ENCODE results near the gene LRRC41.
A peak's percentile ranks its signal among the peaks of the same experiment; 100 is the strongest.
"Not testable (repeated sequence)": the region's sequence is repeated elsewhere in the genome, so short reads cannot be mapped to it uniquely, and the experiment has no call there.

LRRC41 gene

GRCh38 chr1:46330381-46330780 lies 27.0 kb upstream of the LRRC41 start:
- DNase-seq; in situ Hi-C loops (cut with HindIII; ENCODE audit: low pct_ligation_motif_present, low pct_unique_long_range_greater_than_20kb, low sequenced_read_pairs): not testable (repeated sequence)

- DNase-seq; in situ Hi-C loops (cut with HindIII; ENCODE audit: low pct_ligation_motif_present, low pct_unique_long_range_greater_than_20kb, low sequenced_read_pairs): not testable (repeated sequence)
Observed at GRCh38 chr1:46329807-46330206, 26.4 kb upstream of the LRRC41 start.

GRCh38 chr1:46328182-46328581 lies 24.8 kb upstream of the LRRC41 start:
- in situ Hi-C loops (cut with HindIII; ENCODE audit: low pct_ligation_motif_present, low pct_unique_long_range_greater_than_20kb, low sequenced_read_pairs); DNase-seq: not testable (repeated sequence)

GRCh38 chr1:46325285-46326076 lies 22.1 kb upstream of the LRRC41 start:
- in situ Hi-C loops (cut with HindIII; ENCODE audit: low pct_ligation_motif_present, low pct_unique_long_range_greater_than_20kb, low sequenced_read_pairs) = not testable (repeated sequence)
- DNase-seq = peak; percentile 48

- in situ Hi-C loops (cut with HindIII; ENCODE audit: low pct_ligation_motif_present, low pct_unique_long_range_greater_than_20kb, low sequenced_read_pairs); DNase-seq: not testable (repeated sequence)
Observed at GRCh38 chr1:46322191-46322590, 18.8 kb upstream of the LRRC41 start.

GRCh38 chr1:46319960-46320914 lies 16.8 kb upstream of the LRRC41 start:
- in situ Hi-C loops (cut with HindIII; ENCODE audit: low pct_ligation_motif_present, low pct_unique_long_range_greater_than_20kb, low sequenced_read_pairs); DNase-seq: not testable (repeated sequence)

- DNase-seq; in situ Hi-C loops (cut with HindIII; ENCODE audit: low pct_ligation_motif_present, low pct_unique_long_range_greater_than_20kb, low sequenced_read_pairs): not testable (repeated sequence)
Observed at GRCh38 chr1:46319301-46319700, 15.9 kb upstream of the LRRC41 start.

- no peak for DNase-seq
- in situ Hi-C loops (cut with HindIII; ENCODE audit: low pct_ligation_motif_present, low pct_unique_long_range_greater_than_20kb, low sequenced_read_pairs) = no loop called here
Observed at GRCh38 chr1:46317323-46317722, 13.9 kb upstream of the LRRC41 start.

- in situ Hi-C loops (cut with HindIII; ENCODE audit: low pct_ligation_motif_present, low pct_unique_long_range_greater_than_20kb, low sequenced_read_pairs) = no loop called here
Observed at GRCh38 chr1:46315669-46316403, 12.4 kb upstream of the LRRC41 start.

GRCh38 chr1:46310321-46310720 lies 6.9 kb upstream of the LRRC41 start:
- in situ Hi-C loops (cut with HindIII; ENCODE audit: low pct_ligation_motif_present, low pct_unique_long_range_greater_than_20kb, low sequenced_read_pairs) = no loop called here
- DNase-seq = no peak

More at GRCh38 chr1:46315669-46316403, 12.4 kb upstream of the LRRC41 start:
- DNase-seq = no peak

GRCh38 chr1:46309401-46310159 lies 6.2 kb upstream of the LRRC41 start:
- in situ Hi-C loops (cut with HindIII; ENCODE audit: low pct_ligation_motif_present, low pct_unique_long_range_greater_than_20kb, low sequenced_read_pairs) = no loop called here
- DNase-seq = no peak

GRCh38 chr1:46306159-46306530 lies 2.7 kb upstream of the LRRC41 start:
- in situ Hi-C loops (cut with HindIII; ENCODE audit: low pct_ligation_motif_present, low pct_unique_long_range_greater_than_20kb, low sequenced_read_pairs) = no loop called here
- no peak for DNase-seq

- peak; percentile 18 for DNase-seq
- in situ Hi-C loops (cut with HindIII; ENCODE audit: low pct_ligation_motif_present, low pct_unique_long_range_greater_than_20kb, low sequenced_read_pairs) = no loop called here
Observed at GRCh38 chr1:46303872-46304326, 483 bp upstream of the LRRC41 start.

GRCh38 chr1:46302641-46303037 lies 777 bp downstream of the LRRC41 start:
- no peak for DNase-seq
- in situ Hi-C loops (cut with HindIII; ENCODE audit: low pct_ligation_motif_present, low pct_unique_long_range_greater_than_20kb, low sequenced_read_pairs) = no loop called here

- DNase-seq = peak; percentile 42
- in situ Hi-C loops (cut with HindIII; ENCODE audit: low pct_ligation_motif_present, low pct_unique_long_range_greater_than_20kb, low sequenced_read_pairs) = no loop called here
Observed at GRCh38 chr1:46301808-46302640, 1.4 kb downstream of the LRRC41 start.

GRCh38 chr1:46301406-46301807 lies 2.0 kb downstream of the LRRC41 start:
- DNase-seq = no peak
- in situ Hi-C loops (cut with HindIII; ENCODE audit: low pct_ligation_motif_present, low pct_unique_long_range_greater_than_20kb, low sequenced_read_pairs) = no loop called here
